Common myeloid progenitor, CD34-positive (primary cell): ENCODE data around the gene MAN1C1.
"Not testable (repeated sequence)": the region's sequence is repeated elsewhere in the genome, so short reads cannot be mapped to it uniquely, and the experiment has no call there.

Source experiments
- CTCF ChIA-PET: fragments of 350-600 bp; sonication (Branson Sonifier 250); formaldehyde crosslinking; loops from one replicate; lab custom pipeline; 2021; ENCODE audit warnings: antibody characterized with exemption; lab: Charles Lee
- POLR2A ChIA-PET: fragments of 350-600 bp; sonication (Branson Sonifier 250); formaldehyde crosslinking; loops from one replicate; lab custom pipeline; 2021; ENCODE audit warnings: antibody characterized with exemption; lab: Charles Lee
- DNase-seq, 3 donors: peaks; one replicate each; pipeline versions ENCODE4 v3.0.0 to v3.0.0-alpha.2; 2013
- H3K27ac ChIP-seq, 2 experiments: 1 replicate in 1 of 2; 2 replicates in 1 of 2; pipeline ENCODE4 v1.7.0; 2013; ENCODE audit warnings: inconsistent platforms in 2 of 2, low read length in 2 of 2, mild to moderate bottlenecking in 2 of 2, low read depth in 1 of 2, moderate library complexity in 1 of 2; ENCODE audit not compliant: severe bottlenecking in 2 of 2, insufficient read depth in 1 of 2, poor library complexity in 1 of 2
- H3K27me3 ChIP-seq, 5 experiments: replicated peaks in 2 of 5; 1 replicate in 3 of 5; 2 replicates in 2 of 5; pipeline versions ENCODE4 v1.6.1 to v1.7.0; 2013; ENCODE audit warnings: low read length in 4 of 5, mild to moderate bottlenecking in 2 of 5, moderate library complexity in 2 of 5, inconsistent platforms in 1 of 5; ENCODE audit not compliant: insufficient read depth in 5 of 5, control insufficient read depth in 4 of 5
- H3K36me3 ChIP-seq, 4 experiments: 1 replicate in 2 of 4; 2 replicates in 2 of 4; pipeline versions ENCODE4 v1.6.1 to v1.7.0; 2013; ENCODE audit warnings: low read length in 3 of 4, control low read depth in 1 of 4, mild to moderate bottlenecking in 1 of 4; ENCODE audit not compliant: control insufficient read depth in 4 of 4, insufficient read depth in 4 of 4
- H3K4me1 ChIP-seq, 4 experiments: 1 replicate in 3 of 4; 2 replicates in 1 of 4; pipeline versions ENCODE4 v1.6.1 to v1.7.1; 2013; ENCODE audit warnings: low read length in 3 of 4, mild to moderate bottlenecking in 3 of 4, control low read depth in 1 of 4, inconsistent platforms in 1 of 4, moderate library complexity in 1 of 4; ENCODE audit not compliant: control insufficient read depth in 4 of 4, insufficient read depth in 4 of 4; ENCODE audit errors: control extremely low read depth in 1 of 4
- H3K4me3 ChIP-seq, 7 experiments: 1 replicate in 4 of 7; 2 replicates in 3 of 7; pipeline versions ENCODE4 v1.5.1 to v1.7.0; 2013; ENCODE audit warnings: mild to moderate bottlenecking in 7 of 7, low read length in 6 of 7, moderate library complexity in 6 of 7, inconsistent platforms in 2 of 7, low read depth in 2 of 7, control low read depth in 1 of 7; ENCODE audit not compliant: insufficient read depth in 4 of 7, control insufficient read depth in 1 of 7; ENCODE audit errors: extremely low read depth in 1 of 7
- H3K9me3 ChIP-seq, 5 experiments: 1 replicate in 4 of 5; 2 replicates in 1 of 5; pipeline versions ENCODE4 v1.6.1 to v1.7.1; 2013; ENCODE audit warnings: low read length in 4 of 5, mild to moderate bottlenecking in 2 of 5, inconsistent platforms in 1 of 5, low read depth in 1 of 5, moderate library complexity in 1 of 5; ENCODE audit not compliant: control insufficient read depth in 4 of 5, insufficient read depth in 2 of 5; ENCODE audit errors: control extremely low read depth in 1 of 5
- WGBS: methylation state at CpG from one replicate; pipeline ENCODE4 v1.1.5; 2013; ENCODE audit not compliant: insufficient coverage; 5-methylcytosine and 5-hydroxymethylcytosine counted together

Gene MAN1C1

DNA sequence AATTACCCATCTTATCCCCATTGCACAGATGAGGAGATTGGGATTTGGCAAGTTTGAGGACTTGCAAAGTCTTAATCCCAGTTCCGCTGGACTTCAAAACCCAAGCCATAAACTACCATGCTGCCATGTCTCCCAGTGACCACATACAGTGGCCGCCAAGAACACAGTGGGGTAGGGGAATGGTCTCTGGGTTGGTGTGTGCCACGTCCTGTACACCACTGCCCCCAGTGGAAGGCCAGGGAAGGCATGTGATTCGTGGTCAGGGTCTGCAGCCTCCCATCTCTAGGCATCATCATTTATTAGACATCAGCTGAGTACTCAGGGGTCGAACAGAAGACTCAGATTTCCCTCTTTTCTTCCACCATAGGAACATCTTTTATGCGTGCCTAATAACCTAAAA lies 76.0 kb downstream of the MAN1C1 start:
- 72% methylated on average over 3 of the region's 6 CpGs for WGBS
- H3K36me3 ChIP-seq: no peaks in the 10 kb centered on the region
- H3K4me3 ChIP-seq: no peak overlapping the region
- no peaks in the 10 kb centered on the region for H3K9me3 ChIP-seq
- peak in 2 of 3 donors; percentile 45 to 52 for DNase-seq
- ChIA-PET POLR2A (no interaction called here), CTCF (interaction anchor here (0.8 to 3.1 kb wide), 14 partner anchors 9 to 189 kb away, joined by 3 to 19 read pairs (median 3); no protein-coding TSS in a partner anchor)
- peaks cover 0 to 2% (median 0%) of the 10 kb centered on the region in 5 experiments for H3K27me3 ChIP-seq
- no peaks in the 10 kb centered on the region for H3K4me1 ChIP-seq
- no peak overlapping the region for H3K27ac ChIP-seq

- POLR2A ChIA-PET: interaction anchor here (0.5 kb wide), 1 partner anchor 263 kb away, joined by 3 read pairs; no protein-coding TSS in a partner anchor
- CTCF ChIA-PET: interaction anchor here (1.5 kb wide), 1 partner anchor 174 kb away, joined by 3 read pairs; no protein-coding TSS in a partner anchor
- H3K4me3 ChIP-seq: no peak overlapping the region
- DNase-seq: no peak
- no peaks in the 10 kb centered on the region for H3K9me3 ChIP-seq
- WGBS: 95% methylated on average over 3 of the region's 9 CpGs
- no peaks in the 10 kb centered on the region for H3K36me3 ChIP-seq
- no peak overlapping the region for H3K27ac ChIP-seq
- no peaks in the 10 kb centered on the region for H3K4me1 ChIP-seq
- no peaks in the 10 kb centered on the region for H3K27me3 ChIP-seq
Observed at GRCh38 chr1:25694167-25695007, 77.8 kb downstream of the MAN1C1 start.

DNA sequence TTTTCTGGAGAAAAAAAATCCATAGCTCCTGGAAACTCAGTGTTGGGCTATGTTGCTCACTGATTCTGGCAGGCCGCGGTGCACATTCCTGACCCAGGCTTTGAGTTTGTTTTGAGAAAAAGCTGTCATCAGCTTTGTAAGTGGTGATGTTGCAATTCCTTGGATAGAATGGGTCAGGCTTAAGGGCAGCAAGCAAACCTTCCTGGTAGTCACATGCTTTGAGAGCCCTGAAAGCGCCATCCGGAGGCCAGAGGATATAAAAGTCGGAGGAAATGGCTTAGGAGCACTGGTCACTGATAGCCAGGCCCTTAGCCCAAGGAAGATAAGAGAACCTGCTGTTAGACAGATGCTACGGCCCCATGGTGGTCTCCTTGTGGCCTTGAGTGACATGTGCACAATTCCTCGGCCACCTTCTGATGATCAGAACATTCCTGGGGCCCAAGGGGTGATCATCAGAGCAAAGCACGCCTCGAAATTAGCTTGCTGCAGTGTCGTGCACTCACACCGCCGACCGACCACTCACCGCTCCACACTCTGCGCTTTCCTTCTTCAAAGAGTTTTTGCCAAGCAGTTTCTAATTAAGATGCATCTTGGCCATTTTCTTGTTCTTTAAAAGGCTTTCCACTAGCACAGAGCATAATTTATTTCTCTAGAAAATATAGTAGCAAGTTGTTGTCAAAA lies 78.6 kb downstream of the MAN1C1 start:
- Histone ChIP-seq H3K4me1 (no peaks in the 10 kb centered on the region), H3K4me3 (no peak overlapping the region), H3K27me3 (no peaks in the 10 kb centered on the region), H3K9me3 (no peaks in the 10 kb centered on the region), H3K36me3 (no peaks in the 10 kb centered on the region), H3K27ac (no peak overlapping the region)
- CTCF ChIA-PET: interaction anchor here (1.5 kb wide), 1 partner anchor 175 kb away, joined by 3 read pairs; no protein-coding TSS in a partner anchor
- WGBS: 94% methylated on average over 15 of the region's 15 CpGs
- no peak for DNase-seq
- POLR2A ChIA-PET: interaction anchor here (0.5 kb wide), 1 partner anchor 264 kb away, joined by 3 read pairs; no protein-coding TSS in a partner anchor

- H3K9me3 ChIP-seq: no peaks in the 10 kb centered on the region
- ChIA-PET CTCF (no interaction called here), POLR2A (no interaction called here)
- no peak overlapping the region for H3K27ac ChIP-seq
- no peaks in the 10 kb centered on the region for H3K36me3 ChIP-seq
- 97% methylated on average over 10 of the region's 11 CpGs for whole genome bisulfite sequencing
- no peak for DNase-seq
- no peak overlapping the region for H3K4me3 ChIP-seq
- H3K27me3 ChIP-seq: no peaks in the 10 kb centered on the region
- peaks cover 0 to 2% (median 0%) of the 10 kb centered on the region in 4 experiments for H3K4me1 ChIP-seq
Observed at GRCh38 chr1:25695771-25696311, 79.2 kb downstream of the MAN1C1 start.

DNA sequence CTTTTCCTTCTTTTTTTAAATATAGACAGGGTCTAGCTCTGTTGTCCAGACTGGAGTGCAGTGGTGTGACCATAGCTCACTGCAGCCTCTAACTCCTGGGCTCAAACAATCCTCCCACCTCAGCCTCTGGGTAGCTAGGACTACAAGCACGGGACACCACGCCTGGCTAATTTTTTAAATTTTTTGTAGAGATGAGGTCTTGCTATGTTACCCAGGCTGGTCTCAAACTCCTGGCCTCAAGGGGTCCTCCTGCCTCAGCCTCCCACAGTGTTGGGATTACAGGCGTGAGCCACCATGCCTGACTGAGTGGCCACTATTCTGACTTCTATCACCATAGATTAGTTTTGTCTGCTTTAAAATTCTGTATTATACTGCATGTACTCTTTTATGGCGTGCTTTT lies 80.1 kb downstream of the MAN1C1 start:
- H3K4me1 ChIP-seq, H3K4me3 ChIP-seq, H3K27ac ChIP-seq, H3K9me3 ChIP-seq, H3K36me3 ChIP-seq, DNase-seq, POLR2A ChIA-PET, H3K27me3 ChIP-seq: not testable (repeated sequence)
- WGBS: 86% methylated on average over 1 of the region's 4 CpGs
- CTCF ChIA-PET: interaction anchor here (1.0 kb wide), 1 partner anchor 111 kb away, joined by 3 read pairs; no protein-coding TSS in a partner anchor

GRCh38 chr1:25697435-25698217 lies 81.0 kb downstream of the MAN1C1 start:
- 92% methylated on average over 8 of the region's 10 CpGs for WGBS
- Histone ChIP-seq H3K27ac (no peak overlapping the region), H3K9me3 (no peaks in the 10 kb centered on the region), H3K27me3 (no peaks in the 10 kb centered on the region), H3K4me3 (no peak overlapping the region), H3K4me1 (peaks cover 0 to 6% (median under 1%) of the 10 kb centered on the region in 4 experiments), H3K36me3 (no peaks in the 10 kb centered on the region)
- peak in 2 of 3 donors; percentile 40 to 55 for DNase-seq
- ChIA-PET POLR2A (no interaction called here), CTCF (interaction anchor here (0.9 to 1.5 kb wide), 6 partner anchors 13 to 110 kb away, joined by 3 to 4 read pairs (median 4); no protein-coding TSS in a partner anchor)
